PC-9 (cell line): ENCODE results near the gene CTNNA1.

Experiments used
- EZH2 ChIP-seq: fragments of 200-600 bp; sonication (generic); IDR thresholded peaks from 2 replicates; pipeline ENCODE4 v1.8.0; 2017; ENCODE audit warnings: antibody characterized with exemption, low read depth
- TF ChIP-seq, protein P1 (sequence below): fragments of 200-600 bp; sonication (generic); conservative IDR thresholded peaks from 2 replicates; pipeline ENCODE4 v1.6.1; 2017; ENCODE audit warnings: mixed run types, antibody characterized with exemption, mild to moderate bottlenecking, moderate library complexity

GRCh38 chr5:138890644-138891043 is 137.4 kb downstream of the CTNNA1 start:
- TF ChIP-seq, protein P1, sequence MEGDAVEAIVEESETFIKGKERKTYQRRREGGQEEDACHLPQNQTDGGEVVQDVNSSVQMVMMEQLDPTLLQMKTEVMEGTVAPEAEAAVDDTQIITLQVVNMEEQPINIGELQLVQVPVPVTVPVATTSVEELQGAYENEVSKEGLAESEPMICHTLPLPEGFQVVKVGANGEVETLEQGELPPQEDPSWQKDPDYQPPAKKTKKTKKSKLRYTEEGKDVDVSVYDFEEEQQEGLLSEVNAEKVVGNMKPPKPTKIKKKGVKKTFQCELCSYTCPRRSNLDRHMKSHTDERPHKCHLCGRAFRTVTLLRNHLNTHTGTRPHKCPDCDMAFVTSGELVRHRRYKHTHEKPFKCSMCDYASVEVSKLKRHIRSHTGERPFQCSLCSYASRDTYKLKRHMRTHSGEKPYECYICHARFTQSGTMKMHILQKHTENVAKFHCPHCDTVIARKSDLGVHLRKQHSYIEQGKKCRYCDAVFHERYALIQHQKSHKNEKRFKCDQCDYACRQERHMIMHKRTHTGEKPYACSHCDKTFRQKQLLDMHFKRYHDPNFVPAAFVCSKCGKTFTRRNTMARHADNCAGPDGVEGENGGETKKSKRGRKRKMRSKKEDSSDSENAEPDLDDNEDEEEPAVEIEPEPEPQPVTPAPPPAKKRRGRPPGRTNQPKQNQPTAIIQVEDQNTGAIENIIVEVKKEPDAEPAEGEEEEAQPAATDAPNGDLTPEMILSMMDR, result no peak
- no peak for TF ChIP-seq EZH2
